ENCODE results near the gene GAS6. TPM values are rescaled to one million over a fixed set of nuclear protein-coding genes. Genes with fewer than 3 reads are reported as not detected.
"Not testable (repeated sequence)": the region's sequence is repeated elsewhere in the genome, so short reads cannot be mapped to it uniquely, and the experiment has no call there.

Gene GAS6
- total RNA-seq, 1 donor from 2014 or later: 502 TPM

GRCh38 chr13:113792236-113792770, 71.6 kb downstream of the GAS6 start:
- no peak for DNase-seq (ENCODE audit: low spot score in 2 of 2)
- intact Hi-C loops (cut with DNase I): no loop called here

DNA sequence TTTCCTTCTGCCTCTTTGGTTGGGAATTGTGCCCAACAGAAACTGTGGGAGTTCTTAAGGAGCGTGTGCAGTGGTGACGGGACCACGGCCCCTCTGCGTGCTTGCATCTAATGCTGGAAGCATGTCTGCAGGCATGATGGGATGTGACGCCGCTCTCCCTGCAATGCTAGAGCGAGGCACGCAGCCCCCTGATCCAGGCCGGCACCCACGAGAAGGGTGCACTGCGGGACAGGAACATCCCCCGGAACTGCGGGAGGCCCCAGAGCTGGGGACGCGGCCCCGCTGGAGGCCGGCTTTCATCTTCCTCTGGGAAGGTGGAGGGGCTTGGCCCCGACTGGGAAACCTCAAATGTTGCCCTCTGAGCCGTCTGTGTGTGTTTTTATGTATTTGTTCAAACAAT, 72.1 kb downstream of the GAS6 start:
- intact Hi-C loops (cut with DNase I): no loop called here
- Histone ChIP-seq H3K27ac (no peak overlapping the region), H3K4me1 (no peaks in the 10 kb centered on the region), H3K27me3 (no peaks in the 10 kb centered on the region), H3K9me3 (no peaks in the 10 kb centered on the region), H3K4me3 (no peak overlapping the region), H3K36me3 (no peaks in the 10 kb centered on the region)
- TF ChIP-seq CTCF (IDR thresholded peaks at IDR 0.05): no peak
- no peak for DNase-seq (ENCODE audit: low spot score in 2 of 2)

More at GRCh38 chr13:113792236-113792770, 71.6 kb downstream of the GAS6 start:
- Histone ChIP-seq H3K4me1 (no peaks in the 10 kb centered on the region), H3K9me3 (no peaks in the 10 kb centered on the region), H3K4me3 (no peak overlapping the region), H3K27ac (no peak overlapping the region), H3K36me3 (no peaks in the 10 kb centered on the region), H3K27me3 (no peaks in the 10 kb centered on the region)
- TF ChIP-seq CTCF (IDR thresholded peaks at IDR 0.05): no peak

DNA sequence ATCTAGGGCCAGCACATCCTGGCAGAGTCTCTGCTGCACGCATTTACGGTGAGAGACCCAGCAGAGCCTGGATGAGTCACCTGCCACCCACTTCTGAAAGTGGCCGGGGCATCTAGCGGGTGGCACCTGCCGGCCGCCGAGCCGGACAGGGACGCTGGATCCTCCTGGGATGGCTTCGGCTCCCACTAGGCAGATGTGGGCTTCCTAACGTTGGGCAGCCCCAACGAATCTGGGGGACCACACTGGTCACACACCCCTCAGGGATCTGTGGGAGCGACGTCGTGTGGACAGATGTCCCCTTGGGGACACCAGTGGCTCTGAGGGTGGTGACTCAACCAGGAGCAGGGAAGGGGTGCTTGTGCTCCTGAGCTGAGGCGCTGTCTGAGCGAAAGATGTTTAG, 72.7 kb downstream of the GAS6 start:
- DNase-seq (ENCODE audit: low spot score in 2 of 2): no peak
- TF ChIP-seq CTCF (IDR thresholded peaks at IDR 0.05): no peak

DNA sequence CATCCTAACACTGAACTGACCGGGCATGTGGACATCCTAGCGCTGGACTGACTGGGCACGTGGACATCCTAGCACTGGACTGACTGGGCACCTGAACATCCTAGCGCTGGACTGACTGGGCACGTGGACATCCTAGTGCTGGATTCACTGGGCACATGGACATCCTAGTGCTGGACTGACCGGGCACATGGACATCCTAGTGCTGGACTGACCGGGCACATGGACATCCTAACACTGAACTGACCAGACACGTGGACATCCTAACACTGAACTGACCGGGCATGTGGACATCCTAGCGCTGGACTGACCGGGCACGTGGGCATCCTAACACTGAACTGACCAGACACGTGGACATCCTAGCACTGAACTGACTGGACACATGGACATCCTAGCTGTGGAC, 73.9 kb downstream of the GAS6 start:
- H3K4me3 ChIP-seq; H3K9me3 ChIP-seq; H3K36me3 ChIP-seq; DNase-seq (ENCODE audit: low spot score in 2 of 2); H3K27me3 ChIP-seq; H3K27ac ChIP-seq; intact Hi-C loops (cut with DNase I); H3K4me1 ChIP-seq: not testable (repeated sequence)

More for the DNA sequence above, 72.7 kb downstream of the GAS6 start:
- H3K27ac ChIP-seq: no peak overlapping the region
- H3K36me3 ChIP-seq: no peaks in the 10 kb centered on the region
- intact Hi-C loops (cut with DNase I): no loop called here
- H3K4me1 ChIP-seq: no peaks in the 10 kb centered on the region
- H3K27me3 ChIP-seq: no peaks in the 10 kb centered on the region
- no peak overlapping the region for H3K4me3 ChIP-seq
- no peaks in the 10 kb centered on the region for H3K9me3 ChIP-seq

DNA sequence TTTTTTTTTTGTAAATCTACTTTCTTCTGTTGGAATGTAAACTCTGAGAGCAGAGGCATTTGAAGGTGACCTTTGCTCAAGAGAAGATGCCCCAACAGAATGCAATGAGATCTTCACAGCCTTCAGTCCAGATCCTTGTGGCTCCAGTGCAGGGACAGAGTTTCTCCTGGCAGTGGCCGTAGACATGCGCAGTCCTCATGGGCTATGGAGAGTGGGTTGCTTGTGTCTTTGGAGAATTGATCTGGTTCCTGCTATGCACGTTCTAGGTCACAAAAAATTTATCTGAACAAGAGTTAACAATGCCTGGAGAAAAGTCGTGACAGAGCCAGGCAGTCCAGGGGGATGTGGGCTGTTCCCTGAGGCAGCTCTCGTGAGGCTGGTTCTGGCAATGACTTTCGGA, 74.7 kb downstream of the GAS6 start:
- no peak for DNase-seq (ENCODE audit: low spot score in 2 of 2)
- TF ChIP-seq CTCF (IDR thresholded peaks at IDR 0.05): no peak

DNA sequence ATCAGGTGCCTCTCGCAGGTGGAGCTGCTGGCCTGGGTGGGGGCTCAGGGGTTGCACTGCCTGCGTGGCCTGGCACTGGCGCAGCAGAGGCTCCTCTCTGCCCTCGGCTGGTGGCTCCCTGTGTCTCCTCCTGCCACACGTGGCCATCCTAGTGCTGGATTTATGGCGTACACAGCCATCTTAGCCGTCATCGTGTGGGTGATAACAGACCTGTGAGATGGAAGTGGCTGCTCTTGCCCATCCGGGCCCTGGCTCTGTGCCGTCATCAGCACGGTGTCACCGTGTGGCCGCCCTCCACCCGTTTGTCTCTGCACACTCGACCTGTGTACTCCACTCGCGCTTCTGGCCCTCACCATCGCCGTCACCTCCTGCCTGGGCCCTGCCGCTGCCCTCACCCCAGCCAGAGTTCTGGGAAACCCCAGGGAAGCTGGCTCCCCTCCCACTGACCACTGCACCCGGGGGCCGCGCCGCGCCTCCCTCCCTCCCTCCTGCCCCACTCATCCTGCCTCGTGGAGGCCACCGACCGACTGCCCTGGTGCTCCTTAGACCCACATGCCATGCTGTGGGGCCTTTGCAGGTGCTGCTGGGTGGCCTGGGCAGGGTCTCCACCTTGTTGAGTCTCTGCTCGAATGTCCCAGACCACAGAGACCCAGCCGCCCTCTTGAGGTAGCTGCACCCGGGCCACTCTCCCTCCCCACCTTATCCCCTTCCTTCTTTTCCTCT, 75.3 kb downstream of the GAS6 start:
- H3K9me3 ChIP-seq: no peaks in the 10 kb centered on the region
- TF ChIP-seq CTCF (IDR thresholded peaks at IDR 0.05): no peak
- intact Hi-C loops (cut with DNase I): no loop called here
- DNase-seq (ENCODE audit: low spot score in 2 of 2): no peak
- no peaks in the 10 kb centered on the region for H3K27me3 ChIP-seq
- no peaks in the 10 kb centered on the region for H3K4me1 ChIP-seq
- H3K4me3 ChIP-seq: no peak overlapping the region
- no peaks in the 10 kb centered on the region for H3K36me3 ChIP-seq
- no peak overlapping the region for H3K27ac ChIP-seq

More for the DNA sequence above, 74.7 kb downstream of the GAS6 start:
- no peaks in the 10 kb centered on the region for H3K9me3 ChIP-seq
- H3K4me3 ChIP-seq: no peak overlapping the region
- no peaks in the 10 kb centered on the region for H3K4me1 ChIP-seq
- H3K36me3 ChIP-seq: no peaks in the 10 kb centered on the region
- no peak overlapping the region for H3K27ac ChIP-seq
- no peaks in the 10 kb centered on the region for H3K27me3 ChIP-seq
- intact Hi-C loops (cut with DNase I): no loop called here
